NCI-H82 treated with DMSO at 0.1 percent for 48 hours (cell line): Measurements from ENCODE around the gene RNASE8.
A peak's percentile ranks its signal among the peaks of the same experiment; 100 is the strongest.

ENCODE experiments used
- DNase-seq: peaks from one replicate; lab custom pipeline; 2025; ENCODE audit not compliant: unreplicated experiment; lab: John Stamatoyannopoulos, UW

The RNASE8 gene

DNA sequence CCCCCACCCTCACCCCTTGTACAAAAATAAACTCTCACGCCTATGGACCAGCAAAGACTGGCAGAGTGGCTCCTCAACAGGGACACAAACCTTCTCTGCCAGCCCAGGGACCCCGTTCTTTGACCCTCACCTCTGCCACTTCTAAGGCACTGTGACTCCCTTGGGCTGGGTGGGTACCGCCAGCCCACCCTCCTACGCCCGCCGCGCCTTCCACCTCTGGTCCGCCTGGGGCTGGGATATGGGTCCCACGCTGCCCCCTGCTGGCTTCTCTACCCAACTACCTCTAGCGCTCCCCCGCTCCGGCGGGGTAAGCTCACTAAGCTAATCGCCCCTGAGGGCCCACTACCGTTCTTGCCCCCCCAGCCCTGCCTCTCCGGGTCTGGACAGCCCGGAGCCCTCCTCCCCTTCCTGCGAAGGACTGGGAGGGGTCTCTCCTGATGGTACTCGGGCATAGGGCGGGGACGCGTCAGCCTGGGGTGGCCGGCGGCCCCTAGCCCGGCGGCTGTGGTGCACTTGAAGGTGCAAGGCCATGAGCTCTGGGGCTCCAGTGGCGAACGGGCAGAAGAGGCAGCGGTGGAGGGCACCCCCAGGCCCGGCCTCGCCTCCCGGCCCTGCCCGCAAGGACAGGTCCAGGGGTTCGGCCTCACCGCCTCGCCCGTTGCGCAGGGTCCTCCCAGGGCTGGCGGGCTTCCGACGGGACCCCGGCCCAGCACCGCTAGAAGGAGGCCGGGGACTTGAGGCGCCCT, 32.7 kb downstream of the RNASE8 start:
- DNase-seq = no peak

DNA sequence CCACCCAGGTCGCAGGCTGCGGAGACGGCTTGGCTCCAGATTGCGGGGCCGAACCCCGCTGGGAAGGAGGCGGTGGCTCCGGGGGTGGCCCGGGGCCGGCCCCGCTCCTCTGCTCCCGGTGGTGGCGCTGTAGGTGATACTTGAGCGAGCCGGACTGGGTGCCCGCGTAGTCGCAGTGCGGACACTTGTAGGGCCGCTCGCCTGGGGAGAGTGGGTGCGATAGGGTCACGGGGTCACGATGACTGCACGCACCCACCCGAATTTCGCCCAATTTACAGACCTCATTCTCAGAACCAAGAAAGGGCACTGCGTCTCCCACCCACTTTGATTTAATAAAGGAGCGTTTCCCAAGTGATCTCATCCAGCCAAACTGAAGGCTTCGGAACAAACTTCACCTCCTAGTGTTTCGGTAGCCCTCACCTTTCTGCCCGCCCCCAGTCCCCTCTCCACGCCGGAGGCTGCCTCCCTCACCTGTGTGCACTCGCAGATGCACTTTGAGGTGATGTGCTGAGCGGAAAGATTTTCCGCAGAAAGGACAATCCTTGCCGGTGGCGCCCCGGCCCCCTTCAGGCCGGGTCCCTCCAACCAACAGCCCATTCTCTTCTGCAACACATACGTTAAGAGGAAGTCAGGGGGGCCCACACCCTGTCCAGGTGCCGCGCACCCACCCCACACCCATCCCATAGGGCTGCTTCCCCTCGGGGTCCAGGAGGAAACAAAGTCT, 33.5 kb downstream of the RNASE8 start:
- DNase-seq = no peak

DNA sequence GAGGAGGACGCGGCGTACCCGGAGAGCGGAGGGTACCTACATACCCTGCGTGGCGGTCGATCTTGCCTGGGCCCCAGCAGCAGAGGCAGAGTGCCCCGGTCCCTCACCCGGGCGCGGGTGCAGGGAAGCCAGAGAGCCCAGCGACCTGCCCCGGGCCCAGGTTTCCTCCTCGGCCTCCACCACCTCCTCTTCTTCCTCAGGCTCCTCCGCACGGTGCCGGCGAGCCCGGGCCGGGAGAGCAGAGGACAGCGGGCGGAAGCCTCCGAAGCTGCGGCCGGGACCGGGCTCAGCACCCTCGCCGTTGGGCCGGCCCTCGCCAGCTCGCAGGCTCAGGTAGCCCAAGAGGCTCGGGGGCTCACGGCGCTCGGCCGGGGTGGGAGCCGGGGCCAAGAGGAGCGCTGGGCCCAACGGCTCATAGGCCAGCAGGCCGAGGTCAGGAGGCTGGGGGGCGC, 34.2 kb downstream of the RNASE8 start:
- no peak for DNase-seq

GRCh38 chr14:21092273-21093011, 34.8 kb downstream of the RNASE8 start:
- peak; percentile 12 for DNase-seq

GRCh38 chr14:21093018-21093417, 35.4 kb downstream of the RNASE8 start:
- DNase-seq = no peak

GRCh38 chr14:21093769-21094681, 36.4 kb downstream of the RNASE8 start:
- DNase-seq = peak; percentile 95

GRCh38 chr14:21095430-21096205, 38.0 kb downstream of the RNASE8 start:
- DNase-seq = peak; percentile 39

DNA sequence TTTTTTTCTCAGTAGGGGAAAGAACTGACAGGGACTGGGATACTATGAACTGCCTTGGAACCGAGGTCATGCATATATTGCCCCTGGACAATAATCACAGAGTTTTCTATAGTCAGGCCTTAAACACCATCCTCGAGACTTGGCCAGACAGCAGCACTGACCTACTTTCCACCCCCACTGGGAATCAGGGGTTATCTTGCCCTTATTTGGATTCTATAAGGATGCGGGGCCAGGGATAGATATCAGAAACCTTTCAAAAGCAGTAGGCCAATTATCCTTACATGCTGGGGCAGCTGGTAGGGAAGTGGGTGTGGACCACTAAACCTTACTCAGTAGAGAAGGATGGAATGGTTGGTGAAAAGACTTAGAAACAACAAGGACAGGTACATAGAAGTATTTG, 38.8 kb downstream of the RNASE8 start:
- no peak for DNase-seq

GRCh38 chr14:21096978-21097635, 39.5 kb downstream of the RNASE8 start:
- DNase-seq = no peak

DNA sequence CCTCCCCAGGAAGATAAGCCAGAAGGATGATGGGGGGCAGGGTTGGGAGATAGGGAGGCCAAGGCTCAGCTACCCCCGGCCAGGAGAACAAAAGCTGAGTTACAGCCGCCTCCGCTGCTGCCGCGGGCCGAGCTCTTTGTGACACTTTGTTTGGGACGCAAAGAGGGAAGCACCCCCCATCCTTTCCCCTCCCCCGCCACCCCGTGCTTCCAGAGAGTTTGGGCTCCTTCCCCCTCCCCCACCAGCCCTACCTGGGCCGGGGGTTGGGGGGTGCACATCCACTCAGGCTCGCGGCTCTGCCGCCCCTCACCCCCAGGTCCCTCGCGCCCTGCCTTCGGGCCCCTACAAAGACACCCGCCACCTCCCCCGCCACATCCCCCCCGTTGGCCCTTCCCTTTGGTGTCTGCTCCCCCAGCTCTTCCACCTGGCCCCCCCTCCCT, 40.0 kb downstream of the RNASE8 start:
- DNase-seq = no peak

DNA sequence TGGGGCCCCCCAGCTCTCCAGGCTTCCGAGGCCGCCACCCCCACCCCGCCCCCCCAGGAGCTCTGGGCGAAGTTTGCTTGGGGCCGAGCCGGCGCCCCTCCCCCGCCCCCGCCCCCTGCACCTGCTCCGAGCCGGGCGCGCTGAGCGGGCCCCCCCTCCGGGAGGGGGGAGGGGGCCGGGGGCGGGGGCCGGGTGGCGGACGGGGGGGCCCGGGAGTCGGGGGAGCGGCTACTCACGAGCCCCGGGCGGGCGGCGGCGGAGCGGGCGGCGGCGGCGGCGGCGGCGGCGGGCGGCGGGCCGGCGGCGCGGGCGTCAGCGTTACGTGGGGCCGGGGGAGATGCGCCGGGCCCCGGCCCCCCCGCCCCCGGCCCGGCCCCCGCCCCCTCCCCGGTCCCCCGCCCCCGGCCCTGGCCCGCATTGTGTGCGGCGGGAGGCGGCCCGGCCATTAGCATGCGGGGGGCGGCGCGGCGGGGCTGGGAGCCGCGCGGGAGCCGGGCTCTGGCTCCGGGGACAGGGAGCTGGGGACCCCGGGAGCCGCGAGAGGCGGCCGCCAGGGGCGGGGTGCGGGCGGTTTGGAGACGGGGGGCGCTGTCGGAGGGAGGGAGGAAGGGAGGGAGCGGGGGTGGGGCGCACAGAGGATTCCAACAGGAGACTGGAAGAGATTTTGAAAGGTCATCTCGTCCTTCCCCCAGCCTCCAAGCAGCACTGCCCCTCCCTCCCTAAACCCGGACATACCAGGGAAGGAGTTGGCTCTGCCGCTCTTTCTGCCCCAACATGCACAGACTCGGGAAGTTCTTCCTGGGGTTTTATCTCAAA, 40.7 kb downstream of the RNASE8 start, which contains the start of gene ZNF219:
Gene ZNF219 (minus strand): TSS at position 580 of the 816 bp plus-strand sequence. CDS start 5,064 bp downstream, outside the sequence.
- DNase-seq = peak; percentile 50

DNA sequence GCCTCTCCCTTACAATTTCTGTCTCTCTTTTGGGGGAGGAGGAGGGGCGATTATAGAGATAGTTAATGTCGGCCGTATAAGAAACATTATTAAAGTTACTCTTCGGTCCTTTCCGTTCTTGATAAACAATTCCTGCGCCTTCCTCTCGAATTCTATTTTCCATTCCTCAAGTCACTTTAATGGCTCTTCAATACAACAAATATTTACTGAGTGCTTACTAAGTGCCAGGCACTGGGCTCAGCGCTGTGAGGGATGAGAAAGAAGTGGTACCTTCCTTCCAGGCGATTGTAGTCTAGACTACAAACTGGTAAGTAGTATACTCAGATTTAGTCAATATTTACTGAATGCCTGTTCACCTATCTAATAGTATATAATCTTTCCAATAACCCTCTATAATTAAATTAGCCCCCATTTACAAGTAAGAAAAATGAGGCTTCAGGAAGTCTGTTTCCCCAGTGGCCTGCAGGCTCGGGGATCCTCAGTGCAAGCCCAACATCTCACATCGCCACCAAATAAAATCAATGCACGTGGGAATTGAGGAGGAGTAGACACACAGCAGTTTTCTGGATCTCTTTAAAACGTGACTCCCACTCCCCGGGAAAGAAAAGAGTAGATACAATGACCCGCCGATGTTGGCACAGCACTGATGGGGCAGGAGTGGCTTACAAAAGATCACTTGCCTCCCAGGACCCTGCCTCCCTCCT, 41.4 kb downstream of the RNASE8 start:
- DNase-seq = no peak

GRCh38 chr14:21099596-21099985, 42.0 kb downstream of the RNASE8 start:
- no peak for DNase-seq

DNA sequence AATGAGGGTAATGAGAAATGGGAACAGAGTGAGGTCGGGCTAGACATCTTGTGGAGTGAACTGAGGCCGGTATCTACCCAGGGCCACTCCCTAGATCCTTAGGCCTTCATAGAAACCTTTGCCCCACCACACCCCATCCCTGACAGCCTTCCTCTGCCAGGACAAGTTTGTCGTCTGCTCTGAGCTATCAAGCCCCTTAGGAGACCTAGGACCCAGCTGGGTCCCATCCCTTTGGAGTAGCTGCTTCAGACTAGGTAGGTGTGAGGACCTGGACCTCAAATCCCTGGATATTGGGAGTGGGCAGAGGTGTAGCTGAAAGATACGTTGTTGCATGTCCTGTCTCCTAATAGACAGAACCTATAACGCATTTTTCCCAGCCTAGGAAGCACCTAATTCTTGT, 43.3 kb downstream of the RNASE8 start, which contains the start of gene TMEM253:
Gene TMEM253 (plus strand): TSS at position 136 of the 400 bp plus-strand sequence. CDS start 278 bp downstream, outside the sequence.
- DNase-seq = no peak

DNA sequence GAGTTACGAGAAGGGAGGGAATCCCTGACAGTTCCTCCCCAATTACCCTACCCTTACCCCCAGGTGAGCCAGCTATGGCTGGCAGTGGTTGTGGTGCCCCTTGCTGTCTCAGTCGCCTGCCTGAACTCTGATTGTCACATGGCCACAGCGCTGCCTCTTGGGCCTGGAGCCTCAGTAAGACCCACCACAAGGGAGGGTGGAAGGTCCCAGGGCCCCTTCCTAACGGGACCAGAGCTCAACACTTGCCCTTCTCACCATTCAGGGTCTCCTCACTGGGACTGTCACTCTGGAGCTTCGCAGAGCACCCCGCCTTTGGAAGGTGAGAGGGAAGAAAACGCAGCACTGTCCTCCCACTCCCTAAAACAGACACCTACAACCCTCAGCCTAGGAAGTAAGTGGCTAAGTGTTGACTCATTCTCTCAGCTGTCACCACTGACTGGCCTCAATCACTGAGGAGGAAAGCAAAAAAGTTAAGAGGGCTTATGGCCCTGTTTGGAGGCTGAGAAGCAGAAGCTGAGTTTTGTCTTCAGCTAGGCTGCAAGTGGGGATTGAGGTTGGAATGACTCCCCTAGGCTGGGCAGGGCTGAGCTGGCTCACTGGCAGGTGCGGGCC, 44.3 kb downstream of the RNASE8 start:
- DNase-seq = no peak

- DNase-seq = no peak
Observed at GRCh38 chr14:21102521-21103410, 45.1 kb downstream of the RNASE8 start.
